ENCODE measurements around the gene UBR7. TPM values are rescaled to one million over a fixed set of nuclear protein-coding genes. Genes with fewer than 3 reads are reported as not detected.
"Not testable (repeated sequence)": the region's sequence is repeated elsewhere in the genome, so short reads cannot be mapped to it uniquely, and the experiment has no call there.

The UBR7 gene
- total RNA-seq, 1 experiment from 2014 or later, result 19.9 TPM

- ChIA-PET POLR2A (interaction anchor here (0.5 kb wide), 1 partner anchor 173 kb away, joined by 3 read pairs; no protein-coding TSS in a partner anchor), CTCF (no interaction called here)
- intact Hi-C loops (cut with micrococcal nuclease; ENCODE audit: unreplicated experiment) (no loop called here), in situ Hi-C loops (cut with HindIII; ENCODE audit: low pct_unique_long_range_greater_than_20kb, low sequenced_read_pairs) (no loop called here)
- Histone ChIP-seq H3K36me3 (ENCODE audit: control insufficient read depth, insufficient read depth, low read length) (no peaks in the 10 kb centered on the region), H3K9me3 (ENCODE audit: control insufficient read depth, insufficient read depth, low read depth, low read length) (no peaks in the 10 kb centered on the region), H3K27ac (ENCODE audit: low read length) (no peak overlapping the region), H3K27me3 (ENCODE audit: control insufficient read depth, insufficient read depth, low read length) (no peaks in the 10 kb centered on the region), H3K4me3 (ENCODE audit: low read depth in 2 of 2, low read length in 2 of 2) (no peak overlapping the region), H3K4me1 (ENCODE audit: control insufficient read depth, insufficient read depth, low read length) (no peaks in the 10 kb centered on the region)
- no peak for DNase-seq (ENCODE audit: low read depth, low spot score)
- BruUV-seq (replicated peaks), result no TSS peak
- ATAC-seq, result no peak
- no peak for TF ChIP-seq TCF7L2 (IDR thresholded peaks at IDR 0.05; ENCODE audit: low read depth, low read length)
Observed at GRCh38 chr14:93163564-93163963, 43.5 kb upstream of the UBR7 start.

- not testable (repeated sequence) for ATAC-seq
Observed at GRCh38 chr14:93165271-93166265, 41.5 kb upstream of the UBR7 start.

GRCh38 chr14:93168610-93169009 is 38.4 kb upstream of the UBR7 start:
- BruUV-seq (replicated peaks); in situ Hi-C loops (cut with HindIII; ENCODE audit: low pct_unique_long_range_greater_than_20kb, low sequenced_read_pairs); H3K36me3 ChIP-seq (ENCODE audit: control insufficient read depth, insufficient read depth, low read length); H3K4me3 ChIP-seq (ENCODE audit: low read depth in 2 of 2, low read length in 2 of 2); intact Hi-C loops (cut with micrococcal nuclease; ENCODE audit: unreplicated experiment); H3K27ac ChIP-seq (ENCODE audit: low read length); H3K4me1 ChIP-seq (ENCODE audit: control insufficient read depth, insufficient read depth, low read length); H3K9me3 ChIP-seq (ENCODE audit: control insufficient read depth, insufficient read depth, low read depth, low read length); H3K27me3 ChIP-seq (ENCODE audit: control insufficient read depth, insufficient read depth, low read length); CTCF ChIA-PET; DNase-seq (ENCODE audit: low read depth, low spot score); ATAC-seq: not testable (repeated sequence)
- POLR2A ChIA-PET, result interaction anchor here (0.7 kb wide), 1 partner anchor 9 kb away, joined by 7 read pairs; no protein-coding TSS in a partner anchor

More at GRCh38 chr14:93165271-93166265, 41.5 kb upstream of the UBR7 start:
- CTCF ChIA-PET; intact Hi-C loops (cut with micrococcal nuclease; ENCODE audit: unreplicated experiment); H3K27ac ChIP-seq (ENCODE audit: low read length); in situ Hi-C loops (cut with HindIII; ENCODE audit: low pct_unique_long_range_greater_than_20kb, low sequenced_read_pairs); H3K27me3 ChIP-seq (ENCODE audit: control insufficient read depth, insufficient read depth, low read length); H3K4me1 ChIP-seq (ENCODE audit: control insufficient read depth, insufficient read depth, low read length); H3K9me3 ChIP-seq (ENCODE audit: control insufficient read depth, insufficient read depth, low read depth, low read length); DNase-seq (ENCODE audit: low read depth, low spot score); POLR2A ChIA-PET; H3K36me3 ChIP-seq (ENCODE audit: control insufficient read depth, insufficient read depth, low read length); H3K4me3 ChIP-seq (ENCODE audit: low read depth in 2 of 2, low read length in 2 of 2); BruUV-seq (replicated peaks): not testable (repeated sequence)

- POLR2A ChIA-PET; H3K36me3 ChIP-seq (ENCODE audit: control insufficient read depth, insufficient read depth, low read length); in situ Hi-C loops (cut with HindIII; ENCODE audit: low pct_unique_long_range_greater_than_20kb, low sequenced_read_pairs); H3K9me3 ChIP-seq (ENCODE audit: control insufficient read depth, insufficient read depth, low read depth, low read length); H3K4me1 ChIP-seq (ENCODE audit: control insufficient read depth, insufficient read depth, low read length); intact Hi-C loops (cut with micrococcal nuclease; ENCODE audit: unreplicated experiment); DNase-seq (ENCODE audit: low read depth, low spot score); ATAC-seq; H3K27me3 ChIP-seq (ENCODE audit: control insufficient read depth, insufficient read depth, low read length); H3K27ac ChIP-seq (ENCODE audit: low read length); BruUV-seq (replicated peaks); H3K4me3 ChIP-seq (ENCODE audit: low read depth in 2 of 2, low read length in 2 of 2): not testable (repeated sequence)
- CTCF ChIA-PET, result interaction anchor here (0.5 to 1.2 kb wide), 4 partner anchors 9 to 56 kb away, joined by 3 to 4 read pairs (median 4); no protein-coding TSS in a partner anchor
Observed at GRCh38 chr14:93169619-93170018, 37.4 kb upstream of the UBR7 start.

GRCh38 chr14:93170141-93170540 is 36.9 kb upstream of the UBR7 start:
- H3K27me3 ChIP-seq (ENCODE audit: control insufficient read depth, insufficient read depth, low read length); H3K9me3 ChIP-seq (ENCODE audit: control insufficient read depth, insufficient read depth, low read depth, low read length); H3K27ac ChIP-seq (ENCODE audit: low read length); BruUV-seq (replicated peaks); intact Hi-C loops (cut with micrococcal nuclease; ENCODE audit: unreplicated experiment); POLR2A ChIA-PET; DNase-seq (ENCODE audit: low read depth, low spot score); ATAC-seq; H3K4me1 ChIP-seq (ENCODE audit: control insufficient read depth, insufficient read depth, low read length); in situ Hi-C loops (cut with HindIII; ENCODE audit: low pct_unique_long_range_greater_than_20kb, low sequenced_read_pairs); H3K4me3 ChIP-seq (ENCODE audit: low read depth in 2 of 2, low read length in 2 of 2); H3K36me3 ChIP-seq (ENCODE audit: control insufficient read depth, insufficient read depth, low read length): not testable (repeated sequence)
- CTCF ChIA-PET, result interaction anchor here (0.7 to 1.2 kb wide), 2 partner anchors 14 to 57 kb away, joined by 4 read pairs; no protein-coding TSS in a partner anchor
